Activated CD4-positive, alpha-beta T cell treated with anti-CD3 and anti-CD28 coated beads for 36 hours (primary cell): ENCODE data around the gene CTRB1. TPM values are rescaled to one million over a fixed set of nuclear protein-coding genes. Genes with fewer than 3 reads are reported as not detected.
"Not testable (repeated sequence)": the region's sequence is repeated elsewhere in the genome, so short reads cannot be mapped to it uniquely, and the experiment has no call there.

ENCODE experiments used
- ATAC-seq: fragments of 200-7000 bp; cut with Tn5 transposase; one replicate; pipeline ENCODE4 v1.10.0; 2021; ENCODE audit warnings: mild to moderate bottlenecking, moderate library complexity
- CTCF ChIA-PET: fragments of 350-600 bp; sonication (Branson Sonifier 250); formaldehyde crosslinking; loops from one replicate; lab custom pipeline; 2021; ENCODE audit warnings: antibody characterized with exemption; lab: Charles Lee
- POLR2A ChIA-PET: fragments of 350-600 bp; sonication (Branson Sonifier 250); formaldehyde crosslinking; loops from one replicate; lab custom pipeline; 2021; ENCODE audit warnings: antibody characterized with exemption, inconsistent platforms; lab: Charles Lee
- DNase-seq: peaks from one replicate; pipeline ENCODE4 v3.0.0-alpha.2; 2020
- H3K27ac Mint-ChIP-seq: one replicate; pipeline ENCODE4 v1.8.0; 2021; ENCODE audit warnings: mixed read lengths
- H3K27me3 Mint-ChIP-seq: one replicate; pipeline ENCODE4 v1.8.0; 2021; ENCODE audit warnings: mixed read lengths
- H3K36me3 Mint-ChIP-seq: one replicate; pipeline ENCODE4 v1.8.0; 2021; ENCODE audit warnings: low read depth, mixed read lengths
- H3K4me1 Mint-ChIP-seq: one replicate; pipeline ENCODE4 v1.8.0; 2021; ENCODE audit warnings: mixed read lengths
- H3K4me3 Mint-ChIP-seq: one replicate; pipeline ENCODE4 v1.8.0; 2021; ENCODE audit warnings: mild to moderate bottlenecking, moderate library complexity, mixed read lengths
- H3K9me3 Mint-ChIP-seq: one replicate; pipeline ENCODE4 v1.8.0; 2021; ENCODE audit warnings: low read depth, mixed read lengths
- intact Hi-C, 2 experiments: fragments of 100-400 bp; cut with DNase I in 1 of 2; cut with micrococcal nuclease in 1 of 2; formaldehyde crosslinking; loops; one replicate each; pipeline versions ENCODE4 v1.14.2 to v1.15.1; 2022 to 2024; cut with DNase I, micrococcal nuclease
- total RNA-seq, 2 experiments: library from RNA; stranded (reverse); gene quantifications; one replicate each; pipeline ENCODE4 v1.2.3, GENCODE V29; 2021

CTRB1 gene
- total RNA-seq, 2 experiments from 2014 or later: not detected

- H3K27me3 Mint-ChIP-seq, DNase-seq, ATAC-seq, H3K27ac Mint-ChIP-seq, POLR2A ChIA-PET, H3K36me3 Mint-ChIP-seq, CTCF ChIA-PET, H3K4me1 Mint-ChIP-seq, intact Hi-C loops, H3K4me3 Mint-ChIP-seq, H3K9me3 Mint-ChIP-seq: not testable (repeated sequence)
Observed at GRCh38 chr16:75205438-75205837, 13.3 kb upstream of the CTRB1 start.

GRCh38 chr16:75205961-75206748 lies 12.6 kb upstream of the CTRB1 start:
- H3K27me3 Mint-ChIP-seq, H3K36me3 Mint-ChIP-seq, H3K9me3 Mint-ChIP-seq, H3K27ac Mint-ChIP-seq, DNase-seq, ATAC-seq, POLR2A ChIA-PET, H3K4me3 Mint-ChIP-seq, H3K4me1 Mint-ChIP-seq: not testable (repeated sequence)
- intact Hi-C loops: loop anchor here in 1 of 2 experiments (1.0 kb wide), 1 partner anchor 18 kb away; no protein-coding TSS in a partner anchor
- CTCF ChIA-PET: interaction anchor here (0.6 to 1.1 kb wide), 2 partner anchors 14 to 394 kb away, joined by 3 read pairs; no protein-coding TSS in a partner anchor

GRCh38 chr16:75206749-75207451 lies 11.9 kb upstream of the CTRB1 start, which contains the start of gene CTRB2:
TSS of gene CTRB2 (minus strand) at chr16:75207161. CDS start at chr16:75207141, 20 bp downstream.
- ATAC-seq: no peak
- ChIA-PET CTCF (interaction anchor here (0.6 to 1.1 kb wide), 2 partner anchors 13 to 395 kb away, joined by 3 read pairs; no protein-coding TSS in a partner anchor), POLR2A (no interaction called here)
- intact Hi-C loops: loop anchor here in 1 of 2 experiments (1.0 kb wide), 1 partner anchor 17 kb away; no protein-coding TSS in a partner anchor
- no peaks in the 10 kb centered on the region for H3K36me3 Mint-ChIP-seq
- H3K27ac Mint-ChIP-seq: no peak within 1 kb of the TSS
- DNase-seq: no peak
- no peaks in the 10 kb centered on the region for H3K27me3 Mint-ChIP-seq
- no peaks in the 10 kb centered on the region for H3K4me1 Mint-ChIP-seq
- no peak within 1 kb of the TSS for H3K4me3 Mint-ChIP-seq
- no peaks in the 10 kb centered on the region for H3K9me3 Mint-ChIP-seq

GRCh38 chr16:75207831-75208230 lies 11.0 kb upstream of the CTRB1 start:
- ChIA-PET CTCF (interaction anchor here (1.0 to 1.3 kb wide), 2 partner anchors 26 to 1962 kb away, joined by 4 to 5 read pairs; no protein-coding TSS in a partner anchor), POLR2A (no interaction called here)
- intact Hi-C loops: no loop called here
- Mint-ChIP-seq H3K4me1 (no peaks in the 10 kb centered on the region), H3K27me3 (no peaks in the 10 kb centered on the region), H3K36me3 (no peaks in the 10 kb centered on the region), H3K9me3 (no peaks in the 10 kb centered on the region), H3K27ac (no peak overlapping the region), H3K4me3 (no peak overlapping the region)
- ATAC-seq (no peak), DNase-seq (no peak)

GRCh38 chr16:75208242-75208825 lies 10.5 kb upstream of the CTRB1 start:
- intact Hi-C loops: no loop called here
- Mint-ChIP-seq H3K36me3 (no peaks in the 10 kb centered on the region), H3K9me3 (no peaks in the 10 kb centered on the region), H3K27me3 (no peaks in the 10 kb centered on the region), H3K4me3 (no peak overlapping the region), H3K4me1 (no peaks in the 10 kb centered on the region), H3K27ac (no peak overlapping the region)
- ATAC-seq (no peak), DNase-seq (no peak)
- ChIA-PET CTCF (interaction anchor here (1.0 to 1.3 kb wide), 2 partner anchors 26 to 1962 kb away, joined by 4 to 5 read pairs; no protein-coding TSS in a partner anchor), POLR2A (no interaction called here)

GRCh38 chr16:75208861-75209505 lies 9.8 kb upstream of the CTRB1 start:
- DNase-seq (no peak), ATAC-seq (no peak)
- no peak overlapping the region for H3K27ac Mint-ChIP-seq
- H3K27me3 Mint-ChIP-seq: no peaks in the 10 kb centered on the region
- no peaks in the 10 kb centered on the region for H3K9me3 Mint-ChIP-seq
- CTCF ChIA-PET: interaction anchor here (1.3 kb wide), 1 partner anchor 25 kb away, joined by 5 read pairs; no protein-coding TSS in a partner anchor
- H3K4me3 Mint-ChIP-seq: no peak overlapping the region
- intact Hi-C loops: loop anchor here in 1 of 2 experiments (1.0 kb wide), 1 partner anchor 21 kb away; no protein-coding TSS in a partner anchor
- POLR2A ChIA-PET: no interaction called here
- no peaks in the 10 kb centered on the region for H3K4me1 Mint-ChIP-seq
- H3K36me3 Mint-ChIP-seq: no peaks in the 10 kb centered on the region

GRCh38 chr16:75209514-75209913 lies 9.3 kb upstream of the CTRB1 start:
- H3K27me3 Mint-ChIP-seq, CTCF ChIA-PET, ATAC-seq, POLR2A ChIA-PET, DNase-seq, H3K27ac Mint-ChIP-seq, H3K4me3 Mint-ChIP-seq, H3K9me3 Mint-ChIP-seq, H3K36me3 Mint-ChIP-seq, H3K4me1 Mint-ChIP-seq: not testable (repeated sequence)
- intact Hi-C loops: loop anchor here in 1 of 2 experiments (1.0 kb wide), 1 partner anchor 21 kb away; no protein-coding TSS in a partner anchor

GRCh38 chr16:75209944-75210343 lies 8.8 kb upstream of the CTRB1 start:
- H3K9me3 Mint-ChIP-seq: no peaks in the 10 kb centered on the region
- no peak overlapping the region for H3K4me3 Mint-ChIP-seq
- intact Hi-C loops: loop anchor here in 1 of 2 experiments (1.0 kb wide), 1 partner anchor 20 kb away; no protein-coding TSS in a partner anchor
- no peak for DNase-seq
- no peaks in the 10 kb centered on the region for H3K36me3 Mint-ChIP-seq
- ChIA-PET POLR2A (no interaction called here), CTCF (no interaction called here)
- no peaks in the 10 kb centered on the region for H3K4me1 Mint-ChIP-seq
- H3K27me3 Mint-ChIP-seq: no peaks in the 10 kb centered on the region
- ATAC-seq: no peak
- H3K27ac Mint-ChIP-seq: no peak overlapping the region

- CTCF ChIA-PET, H3K27ac Mint-ChIP-seq, ATAC-seq, H3K4me3 Mint-ChIP-seq, H3K27me3 Mint-ChIP-seq, H3K4me1 Mint-ChIP-seq, intact Hi-C loops, H3K9me3 Mint-ChIP-seq, POLR2A ChIA-PET, DNase-seq, H3K36me3 Mint-ChIP-seq: not testable (repeated sequence)
Observed at GRCh38 chr16:75211286-75211685, 7.5 kb upstream of the CTRB1 start.

- intact Hi-C loops: loop anchor here in 1 of 2 experiments (5.0 kb wide), 1 partner anchor 546 kb away; no protein-coding TSS in a partner anchor
- POLR2A ChIA-PET: no interaction called here
Observed at GRCh38 chr16:75216127-75216526, 2.7 kb upstream of the CTRB1 start.

More at GRCh38 chr16:75216127-75216526, 2.7 kb upstream of the CTRB1 start:
- H3K27me3 Mint-ChIP-seq: no peaks in the 10 kb centered on the region
- DNase-seq (no peak), ATAC-seq (no peak)
- H3K36me3 Mint-ChIP-seq: no peaks in the 10 kb centered on the region
- CTCF ChIA-PET: interaction anchor here (0.6 to 0.9 kb wide), 3 partner anchors 14 to 186 kb away, joined by 3 to 4 read pairs (median 4); no protein-coding TSS in a partner anchor
- H3K9me3 Mint-ChIP-seq: no peaks in the 10 kb centered on the region
- H3K27ac Mint-ChIP-seq: no peak overlapping the region
- H3K4me1 Mint-ChIP-seq: peaks cover 21% of the 10 kb centered on the region
- H3K4me3 Mint-ChIP-seq: no peak overlapping the region
